IMR-90 (cell line): ENCODE data around the gene LRRC4. TPM values are rescaled to one million over a fixed set of nuclear protein-coding genes. Genes with fewer than 3 reads are reported as not detected.

Source experiments
- ATAC-seq: fragments of 200-7000 bp; cut with Tn5 transposase; 2 replicates; pipeline ENCODE4 v1.9.1; 2020; ENCODE audit warnings: low read depth, mild to moderate bottlenecking, moderate library complexity
- BruUV-seq: library from RNA; stranded (reverse); fragments of 400-500 nt; replicated peaks from 2 replicates; lab custom pipeline; 2021; lab: Mats Ljungman, UMichigan
- CTCF ChIA-PET: fragments of 300-600 bp; formaldehyde crosslinking; extraction: SDS; loops from one replicate; lab custom pipeline; 2021; ENCODE audit warnings: antibody characterized with exemption; lab: Yijun Ruan, JAX
- POLR2A ChIA-PET: fragments of 300-600 bp; sonication (Branson Sonifier 250); formaldehyde crosslinking; loops from one replicate; lab custom pipeline; 2022; ENCODE audit warnings: antibody characterized with exemption; ENCODE audit not compliant: unreplicated experiment; lab: Charles Lee
- DNase-seq: peaks from one replicate; pipeline ENCODE4 v3.0.0; 2013
- H2AFZ ChIP-seq: replicated peaks from 2 replicates; pipeline ENCODE3; 2013; ENCODE audit warnings: low read length, mild to moderate bottlenecking; ENCODE audit not compliant: poor library complexity
- H2AK5ac ChIP-seq: 2 replicates; pipeline ENCODE4 v1.6.1; 2013; ENCODE audit warnings: low read depth, low read length, inconsistent platforms
- H2AK9ac ChIP-seq: replicated peaks from 2 replicates; pipeline ENCODE3; 2013; ENCODE audit warnings: mild to moderate bottlenecking, low read depth, low read length, moderate library complexity; ENCODE audit not compliant: poor library complexity
- H2BK120ac ChIP-seq: 2 replicates; pipeline ENCODE4 v1.6.1; 2013; ENCODE audit warnings: low read depth, low read length, inconsistent platforms
- H2BK15ac ChIP-seq: 3 replicates; pipeline ENCODE4 v1.6.1; 2013; ENCODE audit warnings: low read depth, low read length, inconsistent platforms
- H2BK20ac ChIP-seq: 2 replicates; pipeline ENCODE4 v1.6.1; 2013; ENCODE audit warnings: low read depth, mild to moderate bottlenecking, inconsistent platforms, low read length, moderate library complexity
- H2BK5ac ChIP-seq: 2 replicates; pipeline ENCODE4 v1.6.1; 2013; ENCODE audit warnings: mild to moderate bottlenecking, low read depth, low read length, inconsistent platforms; ENCODE audit not compliant: poor library complexity, severe bottlenecking
- H3K14ac ChIP-seq: replicated peaks from 2 replicates; pipeline ENCODE4 v1.6.1; 2013; ENCODE audit warnings: low read depth, low read length, inconsistent platforms
- H3K18ac ChIP-seq: 2 replicates; pipeline ENCODE4 v1.6.1; 2013; ENCODE audit warnings: low read depth, low read length, control low read depth
- H3K23ac ChIP-seq: 2 replicates; pipeline ENCODE4 v1.6.1; 2013; ENCODE audit warnings: low read depth, low read length, inconsistent platforms
- H3K27ac ChIP-seq: 2 replicates; pipeline ENCODE4 v1.5.1; 2013; ENCODE audit warnings: mild to moderate bottlenecking, control low read depth, low read length; ENCODE audit not compliant: insufficient read depth
- H3K27me3 ChIP-seq: 2 replicates; pipeline ENCODE4 v1.6.1; 2013; ENCODE audit warnings: low read length; ENCODE audit not compliant: control insufficient read depth, insufficient read depth
- H3K36me3 ChIP-seq: 2 replicates; pipeline ENCODE4 v1.6.1; 2013; ENCODE audit warnings: low read length, mixed read lengths; ENCODE audit not compliant: control insufficient read depth, insufficient read depth
- H3K4ac ChIP-seq: 2 replicates; pipeline ENCODE4 v1.6.1; 2013; ENCODE audit warnings: low read depth, low read length, inconsistent platforms
- H3K4me1 ChIP-seq: 2 replicates; pipeline ENCODE4 v1.6.1; 2013; ENCODE audit warnings: low read length, mixed read lengths; ENCODE audit not compliant: control insufficient read depth, insufficient read depth
- H3K4me2 ChIP-seq: 2 replicates; pipeline ENCODE4 v1.6.1; 2013; ENCODE audit warnings: low read depth, mild to moderate bottlenecking, control low read depth, low read length, moderate library complexity
- H3K4me3 ChIP-seq: 2 replicates; pipeline ENCODE4 v1.5.1; 2013; ENCODE audit warnings: low read depth, mild to moderate bottlenecking, control low read depth, low read length, moderate library complexity; ENCODE audit not compliant: insufficient read depth
- H3K56ac ChIP-seq: 2 replicates; pipeline ENCODE4 v1.6.1; 2013; ENCODE audit warnings: low read length, inconsistent platforms; ENCODE audit not compliant: insufficient read depth; ENCODE audit errors: extremely low read depth
- H3K79me1 ChIP-seq, 2 experiments: 2 replicates each; pipeline ENCODE4 v1.6.1; 2013; ENCODE audit warnings: low read length in 2 of 2, inconsistent platforms in 1 of 2, low read depth in 1 of 2
- H3K9ac ChIP-seq: 2 replicates; pipeline ENCODE4 v1.6.1; 2013; ENCODE audit warnings: low read depth, low read length, control low read depth
- H3K9me1 ChIP-seq: 2 replicates; pipeline ENCODE4 v1.6.1; 2013; ENCODE audit warnings: low read length, inconsistent platforms; ENCODE audit not compliant: insufficient read depth
- H3K9me3 ChIP-seq: 2 replicates; pipeline ENCODE4 v1.6.1; 2013; ENCODE audit warnings: low read length; ENCODE audit not compliant: control insufficient read depth, insufficient read depth
- H4K20me1 ChIP-seq: 2 replicates; pipeline ENCODE4 v1.6.1; 2013; ENCODE audit warnings: low read length, inconsistent platforms; ENCODE audit not compliant: insufficient read depth
- H4K5ac ChIP-seq: 2 replicates; pipeline ENCODE4 v1.6.1; 2013; ENCODE audit warnings: mild to moderate bottlenecking, low read depth, low read length, control low read depth
- H4K8ac ChIP-seq, 2 experiments: 2 replicates each; pipeline ENCODE4 v1.6.1; 2013; ENCODE audit warnings: low read depth in 2 of 2, low read length in 2 of 2, control low read depth in 1 of 2, inconsistent platforms in 1 of 2
- H4K91ac ChIP-seq: 2 replicates; pipeline ENCODE4 v1.6.1; 2013; ENCODE audit warnings: low read depth, low read length, inconsistent platforms; ENCODE audit not compliant: insufficient read depth
- MAFK ChIP-seq: IDR thresholded peaks from 2 replicates; pipeline ENCODE4 v1.6.1; 2012; ENCODE audit warnings: low read depth, low read length, improper control_type of control experiment
- POLR2A ChIP-seq: IDR thresholded peaks from 2 replicates; pipeline ENCODE4 v1.6.1; 2012; ENCODE audit warnings: mild to moderate bottlenecking, low read depth, low read length
- RCOR1 ChIP-seq: IDR thresholded peaks from 2 replicates; pipeline ENCODE4 v1.6.1; 2012; ENCODE audit warnings: mild to moderate bottlenecking, low read length, improper control_type of control experiment; ENCODE audit not compliant: insufficient replicate concordance
- WGBS, 2 experiments: methylation state at CpG; one replicate each; pipeline versions ENCODE4 v1.1.5 to v1.1.7; 2013; ENCODE audit warnings: missing lambda C conversion rate in 2 of 2; ENCODE audit not compliant: insufficient read length in 1 of 2; ENCODE audit errors: extremely low coverage in 2 of 2; 5-methylcytosine and 5-hydroxymethylcytosine counted together
- dilution Hi-C: fragments of 300-500 bp; cut with HindIII; formaldehyde crosslinking; loops from one replicate; pipeline ENCODE4 v1.14.3; 2018; ENCODE audit warnings: low sequenced_read_pairs; ENCODE audit not compliant: unreplicated experiment
- in situ Hi-C: fragments of 300-500 bp; cut with MboI; formaldehyde crosslinking; loops from 3 replicates; pipeline ENCODE4 v1.14.3; 2019; ENCODE audit warnings: low sequenced_read_pairs, inconsistent platforms, mixed read lengths
- intact Hi-C: fragments of 100-400 bp; cut with micrococcal nuclease; formaldehyde crosslinking; loops from 2 replicates; pipeline ENCODE4 v1.10.0; 2022
- polyA plus RNA-seq, 3 experiments: library from polyadenylated mRNA; depleted of rRNA; stranded (reverse); fragments of >200 nt; gene quantifications; 2 replicates each; pipeline ENCODE4 v1.2.3, GENCODE V29; 2012; ENCODE audit warnings: low replicate concordance in 1 of 3
- total RNA-seq: library from RNA; depleted of rRNA; stranded (reverse); fragments of >200 nt; gene quantifications from 2 replicates; pipeline ENCODE4 v1.2.3, GENCODE V29; 2012

Gene LRRC4
- total and polyA plus RNA-seq, 2 of the 4 experiments (the other 2 are of a cell fraction) = 0.54 to 0.55 TPM

DNA sequence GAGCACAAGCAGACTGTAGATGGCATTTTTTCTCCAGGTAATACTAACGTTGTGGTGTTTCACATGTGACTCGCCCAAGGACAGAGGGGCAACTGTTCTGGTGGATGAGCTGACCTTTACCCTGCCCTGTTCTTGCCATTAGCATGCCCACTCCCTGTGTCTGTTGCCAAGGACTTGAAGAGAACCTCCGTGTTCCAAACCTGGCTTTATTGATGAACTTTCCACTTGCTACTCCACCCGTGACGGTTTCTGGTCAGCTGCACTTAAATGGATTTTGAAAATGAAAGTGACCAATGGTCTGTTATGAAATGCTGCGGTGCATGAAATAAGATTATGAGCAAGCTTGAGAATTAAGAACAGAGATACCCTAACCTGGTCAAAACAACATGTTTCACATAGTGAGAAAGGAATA lies 30.4 kb downstream of the LRRC4 start:
- Histone ChIP-seq H3K9ac (no peak overlapping the region), H2BK120ac (no peak overlapping the region), H3K56ac (no peak overlapping the region), H3K18ac (no peak overlapping the region), H3K9me3 (no peaks in the 10 kb centered on the region), H2BK5ac (no peak overlapping the region), H2AK9ac (no peak overlapping the region), H3K23ac (no peak overlapping the region), H3K4me2 (no peak overlapping the region), H4K20me1 (peaks cover 37% of the 10 kb centered on the region), H3K36me3 (peaks cover 8% of the 10 kb centered on the region), H2AFZ (no peak overlapping the region), H2AK5ac (no peak overlapping the region), H3K9me1 (peaks cover 36% of the 10 kb centered on the region), H2BK20ac (no peak overlapping the region), H3K4me1 (peaks cover 8% of the 10 kb centered on the region), H3K4me3 (no peak overlapping the region), H3K14ac (no peak overlapping the region), H4K8ac (no peak overlapping the region), H2BK15ac (no peak overlapping the region), H3K4ac (no peak overlapping the region), H3K27me3 (no peaks in the 10 kb centered on the region), H4K91ac (no peak overlapping the region), H4K5ac (no peak overlapping the region), H3K79me1 (peaks cover 46 to 85% of the 10 kb centered on the region in 2 experiments), H3K27ac (no peak overlapping the region)
- no TSS peak for BruUV-seq
- in situ Hi-C loops = no loop called here
- TF ChIP-seq POLR2A = no peak
- TF ChIP-seq RCOR1 = no peak
- TF ChIP-seq MAFK = no peak
- ChIA-PET CTCF (no interaction called here), POLR2A (no interaction called here)
- 71% methylated on average over 1 of the region's 6 CpGs; no CpG with 5 or more reads in 1 of the 2 experiments for WGBS, 2 experiments
- no peak for ATAC-seq
- DNase-seq = no peak
- intact Hi-C loops = no loop called here
- dilution Hi-C loops = no loop called here
